ENCODE data around the gene PRODH2.

The PRODH2 gene, protein sequence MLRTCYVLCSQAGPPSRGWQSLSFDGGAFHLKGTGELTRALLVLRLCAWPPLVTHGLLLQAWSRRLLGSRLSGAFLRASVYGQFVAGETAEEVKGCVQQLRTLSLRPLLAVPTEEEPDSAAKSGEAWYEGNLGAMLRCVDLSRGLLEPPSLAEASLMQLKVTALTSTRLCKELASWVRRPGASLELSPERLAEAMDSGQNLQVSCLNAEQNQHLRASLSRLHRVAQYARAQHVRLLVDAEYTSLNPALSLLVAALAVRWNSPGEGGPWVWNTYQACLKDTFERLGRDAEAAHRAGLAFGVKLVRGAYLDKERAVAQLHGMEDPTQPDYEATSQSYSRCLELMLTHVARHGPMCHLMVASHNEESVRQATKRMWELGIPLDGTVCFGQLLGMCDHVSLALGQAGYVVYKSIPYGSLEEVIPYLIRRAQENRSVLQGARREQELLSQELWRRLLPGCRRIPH
- 0 reads per million in 4 experiments for total RNA-seq

DNA sequence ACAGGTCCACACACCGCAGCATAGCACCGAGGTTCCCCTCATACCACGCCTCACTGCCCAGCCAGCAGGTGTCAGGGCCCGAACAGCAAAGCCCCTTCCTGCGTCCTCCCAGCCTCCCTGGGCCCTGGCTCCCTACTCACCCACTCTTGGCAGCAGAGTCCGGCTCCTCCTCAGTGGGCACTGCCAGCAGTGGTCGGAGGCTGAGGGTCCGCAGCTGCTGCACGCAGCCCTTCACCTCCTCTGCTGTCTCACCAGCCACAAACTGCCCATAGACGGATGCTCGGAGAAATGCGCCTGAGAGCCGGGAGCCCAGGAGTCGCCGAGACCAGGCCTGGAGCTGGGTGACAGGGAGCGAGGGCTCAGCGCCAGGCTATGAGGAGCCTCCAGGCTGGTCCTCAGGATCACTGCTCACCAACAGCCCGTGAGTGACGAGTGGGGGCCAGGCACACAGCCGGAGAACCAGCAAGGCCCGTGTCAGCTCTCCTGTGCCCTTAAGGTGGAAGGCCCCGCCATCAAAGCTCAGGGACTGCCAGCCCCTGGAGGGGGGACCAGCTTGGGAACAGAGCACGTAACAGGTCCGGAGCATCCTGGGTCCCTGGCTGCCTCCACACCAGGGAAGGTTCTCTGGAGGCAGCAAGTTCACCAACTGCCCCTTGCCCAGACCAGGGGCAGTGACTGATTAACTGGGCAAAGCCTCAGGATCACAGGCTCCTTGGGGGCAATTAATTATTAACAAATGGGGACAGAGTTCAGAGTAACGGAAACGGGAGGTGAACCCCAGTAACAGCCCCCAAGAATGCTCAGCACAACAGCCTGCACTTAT, at the start of gene PRODH2:
Gene PRODH2 (minus strand): TSS at position 626 of the 823 bp plus-strand sequence. CDS start 40 bp downstream, at position 586.
- DNase-seq = no peak

DNA sequence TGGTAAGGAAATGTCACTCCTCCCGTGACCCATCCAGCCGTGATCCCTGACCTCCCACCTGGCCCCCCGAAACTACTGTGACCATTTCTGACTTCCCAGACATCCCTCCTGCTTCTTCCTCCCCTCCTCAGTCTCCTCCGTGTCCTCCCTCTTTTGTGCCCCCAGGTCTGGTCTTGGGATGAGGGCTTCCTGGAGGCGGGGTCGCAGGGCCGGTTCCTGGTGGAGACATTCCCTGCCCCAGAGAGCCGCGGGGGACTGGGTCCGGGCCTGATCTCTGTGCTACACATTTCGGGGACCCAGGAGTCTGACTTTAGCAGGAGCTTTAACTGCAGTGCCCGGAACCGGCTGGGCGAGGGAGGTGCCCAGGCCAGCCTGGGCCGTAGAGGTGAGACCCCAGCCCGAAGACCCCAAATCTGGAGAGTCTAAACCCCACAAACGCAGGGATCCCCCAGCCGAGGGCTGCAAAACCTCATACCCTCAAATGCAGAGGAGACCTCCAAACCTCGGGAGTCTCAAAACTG, 49.1 kb upstream of the PRODH2 start:
- no peak for DNase-seq

DNA sequence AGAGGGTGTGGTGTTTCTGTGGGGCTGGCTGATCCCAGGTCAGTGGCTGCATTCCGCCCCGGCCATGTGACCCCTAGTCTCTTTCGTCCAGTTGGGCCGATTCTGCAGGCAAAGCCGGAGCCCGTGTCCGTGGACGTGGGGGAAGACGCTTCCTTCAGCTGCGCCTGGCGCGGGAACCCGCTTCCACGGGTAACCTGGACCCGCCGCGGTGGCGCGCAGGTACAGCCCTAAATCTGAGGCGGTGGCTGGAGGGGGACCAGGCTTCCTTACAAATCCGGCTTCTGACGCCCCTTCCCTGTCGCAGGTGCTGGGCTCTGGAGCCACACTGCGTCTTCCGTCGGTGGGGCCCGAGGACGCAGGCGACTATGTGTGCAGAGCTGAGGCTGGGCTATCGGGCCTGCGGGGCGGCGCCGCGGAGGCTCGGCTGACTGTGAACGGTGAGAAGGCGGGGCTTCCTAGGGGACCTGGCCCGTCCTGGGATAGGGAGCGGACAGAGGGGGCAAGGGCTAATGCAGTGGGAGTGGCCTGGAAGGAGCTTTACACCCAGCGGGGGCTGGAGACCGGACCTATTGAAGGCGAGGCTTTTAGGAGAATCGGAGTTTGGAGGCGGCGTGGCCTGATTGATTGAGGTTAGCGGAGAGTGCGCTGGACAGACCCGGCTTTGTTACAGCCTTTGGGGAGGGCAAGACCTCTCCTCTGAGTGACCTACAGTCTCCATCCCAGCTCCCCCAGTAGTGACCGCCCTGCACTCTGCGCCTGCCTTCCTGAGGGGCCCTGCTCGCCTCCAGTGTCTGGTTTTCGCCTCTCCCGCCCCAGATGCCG, 48.4 kb upstream of the PRODH2 start:
- DNase-seq = no peak

DNA sequence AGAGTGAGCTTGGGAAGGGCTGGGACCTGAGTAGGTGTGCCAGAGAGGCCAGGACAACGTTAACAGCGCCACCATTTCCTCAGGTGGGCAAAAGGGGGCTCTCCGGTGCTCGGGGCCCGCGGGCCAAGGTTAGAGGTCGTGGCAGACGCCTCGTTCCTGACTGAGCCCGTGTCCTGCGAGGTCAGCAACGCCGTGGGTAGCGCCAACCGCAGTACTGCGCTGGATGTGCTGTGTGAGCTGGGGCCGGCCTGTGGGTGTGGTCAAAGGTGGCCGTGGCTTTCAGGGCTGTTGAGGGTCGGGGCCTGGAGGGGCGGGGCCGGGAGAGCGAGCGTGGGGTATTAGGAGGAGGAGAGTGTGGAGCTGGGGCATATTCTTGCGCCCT, 47.8 kb upstream of the PRODH2 start:
- no peak for DNase-seq

DNA sequence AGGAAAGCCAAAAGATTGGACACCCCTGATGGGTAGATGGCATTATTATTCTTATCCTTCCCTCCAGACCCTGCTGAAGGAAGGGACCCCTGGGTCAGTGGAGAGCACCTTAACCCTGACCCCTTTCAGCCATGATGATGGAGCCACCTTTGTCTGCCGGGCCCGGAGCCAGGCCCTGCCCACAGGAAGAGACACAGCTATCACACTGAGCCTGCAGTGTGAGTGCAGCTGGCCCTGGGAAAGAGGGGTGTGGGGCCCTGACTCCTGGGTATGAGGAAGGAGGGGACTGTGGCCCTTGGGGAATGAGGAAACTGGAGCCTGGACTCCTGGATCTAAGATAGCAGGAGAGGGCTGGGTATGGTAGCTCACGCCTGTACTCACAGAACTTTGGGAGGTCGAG, 46.8 kb upstream of the PRODH2 start:
- DNase-seq = no peak

DNA sequence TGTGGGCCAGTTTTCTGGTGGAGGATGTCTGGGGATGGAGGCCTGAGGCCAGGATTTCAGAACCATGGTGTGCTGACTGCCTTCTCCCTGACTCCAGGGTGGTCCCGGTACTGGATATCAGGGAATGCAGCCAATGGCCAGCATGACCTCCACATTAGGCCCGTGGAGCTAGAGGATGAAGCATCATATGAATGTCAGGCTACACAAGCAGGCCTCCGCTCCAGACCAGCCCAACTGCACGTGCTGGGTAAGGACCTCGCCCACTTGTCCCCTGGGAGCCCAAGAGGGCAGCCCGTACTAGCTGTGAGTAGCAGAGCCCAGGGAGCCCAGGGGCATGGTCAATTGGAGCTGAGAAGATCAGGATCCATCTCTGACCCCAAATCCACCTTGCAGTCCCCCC, 45.7 kb upstream of the PRODH2 start:
- no peak for DNase-seq

DNA sequence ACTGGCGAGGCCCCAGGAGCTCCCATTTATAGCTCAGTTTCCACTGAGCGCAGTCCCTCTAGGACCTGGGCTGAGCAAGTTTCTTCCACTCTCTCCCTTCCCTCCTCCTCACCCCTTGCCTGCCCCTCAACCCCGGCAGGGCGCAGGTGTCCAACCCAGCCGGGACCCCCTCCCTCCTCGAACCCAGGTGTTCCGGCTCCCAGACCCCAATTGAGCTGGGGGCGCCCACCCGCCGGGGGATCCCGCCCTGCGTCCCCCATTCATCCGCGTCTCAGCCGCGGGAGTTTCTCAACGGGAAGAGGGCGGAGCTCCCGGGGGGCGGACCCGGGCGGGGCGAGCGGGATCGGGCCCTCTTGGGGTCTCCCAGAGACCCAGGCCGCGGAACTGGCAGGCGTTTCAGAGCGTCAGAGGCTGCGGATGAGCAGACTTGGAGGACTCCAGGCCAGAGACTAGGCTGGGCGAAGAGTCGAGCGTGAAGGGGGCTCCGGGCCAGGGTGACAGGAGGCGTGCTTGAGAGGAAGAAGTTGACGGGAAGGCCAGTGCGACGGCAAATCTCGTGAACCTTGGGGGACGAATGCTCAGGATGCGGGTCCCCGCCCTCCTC, 44.0 kb upstream of the PRODH2 start, which contains the start of gene KIRREL2:
Gene KIRREL2 (plus strand): TSS at position 366 of the 604 bp plus-strand sequence. CDS start 209 bp downstream, at position 575.
- peak; percentile 21 for DNase-seq

DNA sequence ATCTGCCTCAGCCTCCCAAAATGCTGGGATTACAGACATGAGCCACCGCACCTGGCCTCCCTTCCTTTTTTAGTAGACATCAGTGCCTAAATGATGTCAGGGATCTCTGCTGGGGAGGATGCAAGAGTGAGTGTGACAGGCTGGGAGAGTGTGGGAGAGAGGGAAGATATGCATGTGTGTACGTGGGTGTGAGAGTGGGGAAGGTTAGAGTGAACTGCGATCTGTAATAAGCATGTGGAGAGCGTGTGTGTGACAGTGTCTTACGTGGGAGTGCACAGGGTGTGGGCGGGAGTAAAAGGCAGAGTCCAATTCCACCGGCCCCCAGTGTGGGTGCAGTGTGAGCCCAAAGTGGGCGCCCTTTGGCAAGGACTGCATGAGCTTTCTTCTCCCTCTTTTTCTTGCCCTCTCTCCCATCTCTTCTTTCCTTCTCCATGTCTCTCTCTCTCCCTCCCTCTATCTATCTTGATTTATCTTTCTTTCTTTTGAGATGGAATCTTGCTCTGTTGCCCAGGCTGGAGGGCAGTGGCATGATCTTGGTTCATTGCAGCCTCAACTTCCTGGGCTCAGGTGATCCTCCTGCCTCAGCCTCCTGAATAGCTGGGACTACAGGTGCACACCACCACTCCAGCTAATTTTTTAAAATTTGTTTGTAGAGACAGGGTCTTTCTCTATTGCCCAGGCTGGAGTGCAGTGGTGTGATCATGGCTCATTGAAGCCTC, 40.6 kb upstream of the PRODH2 start:
- DNase-seq = no peak

DNA sequence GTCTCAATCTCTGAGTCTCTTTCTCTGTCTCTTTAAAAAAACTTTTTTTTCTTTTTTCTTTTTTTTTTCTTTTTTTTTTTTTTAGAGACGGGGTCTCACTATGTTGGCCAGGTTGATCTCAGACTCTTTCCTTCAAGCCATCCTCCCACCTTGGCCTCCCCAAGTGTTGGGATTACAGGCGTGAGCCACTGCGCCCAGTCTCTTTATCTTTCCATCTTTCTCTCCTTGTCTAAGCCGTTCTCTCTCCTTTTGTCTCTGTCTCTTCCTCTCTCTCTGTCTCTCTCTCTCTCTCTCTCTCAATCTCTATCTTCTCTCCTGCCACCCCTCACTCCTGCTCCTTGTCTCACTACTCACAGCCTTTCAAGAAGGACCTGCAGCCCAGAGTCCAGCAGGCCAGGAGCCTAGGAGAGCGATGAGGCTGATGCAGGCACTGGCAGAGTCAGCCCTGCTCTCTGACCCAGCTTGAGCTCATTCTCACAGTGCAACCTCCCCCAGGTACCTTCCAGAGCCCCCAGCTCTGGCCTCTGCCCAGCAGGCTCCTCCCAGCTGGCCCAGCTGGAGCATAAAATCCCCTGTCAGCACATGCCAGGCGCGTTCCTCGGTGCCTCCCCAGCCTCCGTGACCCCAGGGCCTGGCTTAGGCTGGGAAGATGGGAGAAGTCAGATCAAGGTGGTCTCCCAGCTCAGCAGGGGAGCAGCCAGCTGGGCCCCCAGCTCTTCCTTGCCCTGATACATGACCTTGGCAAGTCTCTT, 39.6 kb upstream of the PRODH2 start, which contains the start of gene NPHS1:
Gene NPHS1 (minus strand): TSS at position 476 of the 752 bp plus-strand sequence. CDS start 667 bp downstream, outside the sequence.
- DNase-seq = no peak

DNA sequence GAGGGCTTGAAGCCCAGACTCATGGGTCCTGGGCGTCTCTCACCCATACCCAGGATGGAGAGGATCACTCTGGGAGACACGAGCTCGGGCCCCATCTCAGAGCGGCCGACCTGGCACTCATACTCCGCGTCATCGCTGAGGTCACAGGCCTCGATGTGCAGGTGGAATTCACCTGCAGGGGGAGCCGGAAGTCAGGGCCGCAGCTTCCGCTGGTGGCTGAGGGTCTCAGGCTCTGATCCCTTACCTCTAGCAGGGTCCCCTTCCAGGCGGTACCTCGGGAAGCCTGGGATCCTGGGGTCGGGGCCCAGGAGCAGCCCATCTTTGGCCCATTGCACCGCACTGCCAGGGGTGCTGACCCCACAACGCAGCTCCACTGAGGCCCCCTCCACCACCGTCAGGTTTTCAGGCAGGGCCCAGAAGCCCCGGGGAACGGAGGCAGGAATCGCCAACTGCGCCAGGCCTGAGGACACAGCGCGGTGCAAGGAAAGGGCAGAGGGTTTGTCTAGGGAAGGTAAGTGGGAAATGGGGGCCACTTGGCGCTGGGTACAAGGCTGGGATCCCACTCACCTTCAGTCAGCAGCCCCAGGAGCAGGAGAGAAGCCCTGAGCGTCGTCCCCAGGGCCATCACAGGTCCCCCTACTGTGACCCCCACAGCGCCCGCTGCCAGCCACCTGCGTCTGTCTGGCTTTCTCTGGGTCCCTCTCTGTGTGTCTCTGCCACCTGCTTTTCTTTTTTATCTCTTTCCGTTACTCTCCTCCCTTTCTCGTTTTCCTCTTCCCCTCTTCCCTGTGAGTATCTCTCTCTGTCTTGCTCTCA, 38.8 kb upstream of the PRODH2 start:
- DNase-seq = no peak

DNA sequence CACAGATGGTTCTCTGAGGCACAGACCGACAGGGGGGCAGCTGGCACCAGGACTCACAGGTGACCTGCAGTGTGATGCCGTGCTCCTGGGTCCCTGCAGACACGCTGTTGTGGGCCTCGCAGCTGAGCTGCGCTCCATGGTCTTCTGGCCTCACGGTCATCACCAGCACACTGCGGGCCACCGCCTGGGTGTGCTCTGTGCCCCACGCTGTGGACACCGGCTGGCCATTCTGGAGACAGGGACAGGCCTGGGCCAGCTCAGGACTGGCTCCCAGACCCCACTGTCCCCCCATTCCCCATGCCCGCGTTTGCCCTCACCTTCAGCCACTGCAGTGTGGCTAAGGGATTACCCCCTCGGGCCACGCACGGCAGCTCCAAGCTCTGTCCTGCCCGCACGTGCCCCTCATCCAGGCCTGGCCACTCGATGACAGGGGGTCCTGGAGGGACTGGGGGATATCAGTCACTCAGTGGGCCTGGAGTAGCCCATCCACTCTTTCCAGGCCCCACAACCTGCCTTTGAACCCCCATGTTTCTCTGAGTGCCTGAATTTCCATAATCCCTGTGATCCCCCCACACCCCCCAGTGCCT, 36.4 kb upstream of the PRODH2 start:
- DNase-seq = no peak

DNA sequence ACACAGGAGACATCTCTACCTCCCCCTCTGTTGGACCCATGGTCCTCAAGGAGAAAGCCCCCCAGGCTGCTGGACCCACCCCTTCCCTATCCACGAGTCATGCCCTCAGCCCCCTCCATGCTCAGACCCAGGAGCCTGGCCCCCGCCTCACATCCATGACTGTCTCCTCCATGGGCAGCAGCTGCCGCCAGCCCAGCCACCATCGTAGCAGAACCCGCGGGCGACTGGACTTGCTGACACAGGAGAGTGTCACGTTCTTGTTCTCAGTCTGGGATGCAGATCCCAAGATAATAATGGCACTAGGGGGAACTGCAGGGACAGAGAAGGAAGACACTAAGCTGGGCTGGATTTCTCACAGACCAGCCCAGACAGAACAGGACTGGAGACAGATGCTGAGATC, 35.8 kb upstream of the PRODH2 start:
- DNase-seq = no peak

DNA sequence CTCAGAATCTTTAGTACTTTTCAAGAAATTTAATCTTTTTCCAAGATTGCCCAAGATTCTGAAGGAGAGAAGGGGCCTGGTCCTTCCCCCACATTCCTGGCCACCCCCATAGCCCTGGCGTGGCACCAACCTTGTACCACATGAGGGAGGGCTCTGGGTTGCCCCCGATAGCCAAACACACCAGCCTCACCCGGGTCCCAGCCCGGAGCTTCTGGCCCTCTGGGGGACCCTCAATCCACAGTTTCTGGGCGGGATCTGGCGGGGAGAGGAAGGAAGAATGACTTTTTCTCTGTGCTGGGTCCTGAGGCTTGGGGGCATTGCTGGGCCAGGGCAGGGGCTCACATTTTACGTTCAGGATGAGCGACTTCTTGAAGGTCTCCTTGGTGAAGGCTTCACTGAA, 35.3 kb upstream of the PRODH2 start:
- no peak for DNase-seq

DNA sequence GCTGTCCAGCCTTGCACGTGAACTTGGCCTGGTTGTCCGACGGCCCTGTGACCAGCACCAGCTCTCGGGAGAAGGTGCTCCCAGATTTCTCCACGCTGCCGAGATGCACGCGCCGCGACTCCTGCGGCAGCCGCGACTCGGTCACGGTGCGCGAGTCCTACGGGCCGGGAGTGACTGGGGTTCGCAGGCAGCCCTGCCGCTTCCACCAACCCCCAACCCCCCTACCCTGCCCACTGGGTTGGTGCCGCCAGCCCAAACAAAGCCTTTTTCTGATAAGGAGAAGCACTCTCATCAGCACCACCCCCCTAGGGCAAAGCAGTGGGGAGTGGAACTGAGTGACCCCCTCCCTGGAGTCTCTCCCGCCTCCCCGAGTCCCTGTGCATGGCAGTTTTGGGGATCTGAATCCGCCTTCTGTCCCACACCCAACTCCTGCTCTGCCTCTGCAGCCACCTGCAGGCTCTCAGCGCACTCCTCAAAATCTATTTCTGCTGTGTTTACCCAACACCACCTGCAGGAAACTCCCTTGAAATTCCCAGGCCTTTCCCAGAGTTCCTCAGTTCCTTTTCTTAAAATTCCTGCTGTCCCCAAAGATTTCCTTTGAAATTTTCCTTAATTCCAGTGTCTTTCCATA, 33.5 kb upstream of the PRODH2 start:
- DNase-seq = no peak

DNA sequence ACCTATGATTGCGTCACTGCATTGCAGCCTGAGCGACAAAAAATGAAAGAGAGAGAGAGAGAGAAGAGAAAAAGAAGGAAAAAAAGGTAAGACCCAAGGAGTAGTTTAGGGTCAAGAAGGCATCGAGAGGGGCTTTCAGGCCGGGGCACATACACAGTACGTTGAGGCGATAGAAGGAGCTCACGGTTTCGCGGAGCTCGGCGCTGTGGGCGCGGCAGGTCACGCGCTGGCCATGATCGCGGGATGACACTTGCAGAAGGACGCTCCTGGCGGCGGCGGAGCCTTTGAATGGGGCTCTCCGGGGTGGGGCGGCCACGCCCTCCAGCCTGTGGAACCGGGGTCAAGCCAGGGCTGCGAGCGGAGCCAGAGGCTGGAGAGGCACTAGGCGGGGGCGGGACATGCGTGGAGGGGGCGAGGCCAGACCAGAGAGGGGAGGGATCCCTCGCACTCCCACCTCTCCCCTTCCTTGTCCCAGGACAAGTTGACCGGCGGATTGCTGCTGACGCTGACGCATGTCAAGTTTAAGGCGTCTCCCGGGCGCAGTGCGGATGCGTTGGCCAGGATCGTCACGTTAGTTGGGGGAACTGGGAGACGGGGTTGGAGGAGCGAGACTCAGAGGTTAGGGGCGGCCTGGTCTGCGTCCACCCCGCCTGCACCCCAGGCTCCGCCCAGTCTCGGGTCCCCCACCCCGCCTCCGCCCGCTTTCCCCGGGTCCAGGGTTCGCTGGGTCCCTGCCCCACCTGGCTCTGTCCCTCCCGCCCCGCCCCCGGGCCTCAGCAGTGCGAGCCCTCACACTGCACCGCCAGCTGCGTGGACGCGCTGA, 32.8 kb upstream of the PRODH2 start:
- DNase-seq = no peak

DNA sequence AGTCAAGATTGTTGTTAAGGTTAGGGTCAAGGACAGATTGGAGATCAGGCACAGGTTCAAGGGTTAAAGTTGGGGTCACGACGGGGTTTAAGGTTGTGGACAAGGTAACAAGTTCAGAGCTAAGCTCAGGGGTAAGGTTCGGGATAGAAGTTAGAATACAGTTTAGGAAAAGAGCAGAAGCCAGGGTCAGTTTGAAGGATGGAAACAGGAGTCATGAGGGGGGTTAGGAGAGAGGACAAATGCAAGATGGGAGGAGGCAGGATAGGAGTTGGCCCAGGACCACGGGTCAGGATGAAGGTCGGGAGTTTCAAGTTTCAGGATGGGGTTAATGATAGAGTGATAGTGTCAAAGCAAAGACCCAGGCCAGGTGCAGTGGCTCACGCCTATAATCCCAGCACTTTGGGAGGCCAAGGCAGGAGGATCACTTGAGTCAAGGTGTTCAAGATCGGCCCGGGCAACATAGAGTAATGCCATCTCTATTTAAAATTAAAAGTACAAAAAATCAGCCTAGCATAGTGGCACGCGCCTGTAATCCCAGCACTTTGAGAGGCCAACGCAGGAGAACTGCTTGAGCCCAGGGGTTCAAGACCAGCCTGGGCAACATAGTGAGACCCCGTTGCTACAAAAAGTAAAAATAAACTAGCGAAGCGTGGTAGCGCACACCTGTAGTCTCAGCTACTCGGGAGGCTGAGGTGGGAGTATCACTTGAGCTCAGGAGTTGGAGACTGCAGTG, 32.0 kb upstream of the PRODH2 start:
- no peak for DNase-seq
